ENCODE results near the gene SRD5A2. TPM values are rescaled to one million over a fixed set of nuclear protein-coding genes. Genes with fewer than 3 reads are reported as not detected.
"Not testable (repeated sequence)": the region's sequence is repeated elsewhere in the genome, so short reads cannot be mapped to it uniquely, and the experiment has no call there.

SRD5A2 gene
- total RNA-seq, 1 donor from 2014 or later = not detected

- DNase-seq (ENCODE audit: low read depth in 2 of 2) = no peak
These were observed 47.7 kb downstream of the SRD5A2 start for GRCh38 chr2:31533036-31533435.

GRCh38 chr2:31531101-31531500, 49.6 kb downstream of the SRD5A2 start:
- no peak for DNase-seq (ENCODE audit: low read depth in 2 of 2)

GRCh38 chr2:31529256-31529655, 51.5 kb downstream of the SRD5A2 start:
- no peak for DNase-seq (ENCODE audit: low read depth in 2 of 2)

- DNase-seq (ENCODE audit: low read depth in 2 of 2) = no peak
These were observed 51.9 kb downstream of the SRD5A2 start for GRCh38 chr2:31528823-31529222.

GRCh38 chr2:31526946-31527732, 53.6 kb downstream of the SRD5A2 start:
- DNase-seq (ENCODE audit: low read depth in 2 of 2) = no peak

GRCh38 chr2:31525876-31526275, 54.9 kb downstream of the SRD5A2 start:
- DNase-seq (ENCODE audit: low read depth in 2 of 2) = no peak

- DNase-seq (ENCODE audit: low read depth in 2 of 2) = no peak
These were observed 56.1 kb downstream of the SRD5A2 start for GRCh38 chr2:31524592-31524991.

- peak; percentile 54 to 56 for DNase-seq (ENCODE audit: low read depth in 2 of 2)
These were observed 56.8 kb downstream of the SRD5A2 start for GRCh38 chr2:31523871-31524492.

- DNase-seq (ENCODE audit: low read depth in 2 of 2) = no peak
These were observed 58.0 kb downstream of the SRD5A2 start for GRCh38 chr2:31522786-31523185.

- no peak for DNase-seq (ENCODE audit: low read depth in 2 of 2)
These were observed 63.1 kb downstream of the SRD5A2 start for GRCh38 chr2:31517442-31518203.

- no peak for DNase-seq (ENCODE audit: low read depth in 2 of 2)
These were observed 65.2 kb downstream of the SRD5A2 start for GRCh38 chr2:31515586-31515985.

GRCh38 chr2:31513553-31513952, 67.2 kb downstream of the SRD5A2 start:
- DNase-seq (ENCODE audit: low read depth in 2 of 2) = no peak

- no peak for DNase-seq (ENCODE audit: low read depth in 2 of 2)
These were observed 69.4 kb downstream of the SRD5A2 start for GRCh38 chr2:31511376-31511775.

GRCh38 chr2:31505111-31505510, 75.6 kb downstream of the SRD5A2 start:
- DNase-seq (ENCODE audit: low read depth in 2 of 2) = no peak

- DNase-seq (ENCODE audit: low read depth in 2 of 2) = no peak
These were observed 76.4 kb downstream of the SRD5A2 start for GRCh38 chr2:31504311-31504710.

GRCh38 chr2:31496451-31496874, 84.3 kb downstream of the SRD5A2 start:
- not testable (repeated sequence) for DNase-seq (ENCODE audit: low read depth in 2 of 2)

GRCh38 chr2:31489339-31489738, 91.4 kb downstream of the SRD5A2 start:
- not testable (repeated sequence) for DNase-seq (ENCODE audit: low read depth in 2 of 2)

GRCh38 chr2:31483246-31483645, 97.5 kb downstream of the SRD5A2 start:
- no peak for DNase-seq (ENCODE audit: low read depth in 2 of 2)

- DNase-seq (ENCODE audit: low read depth in 2 of 2) = no peak
These were observed 104.1 kb downstream of the SRD5A2 start for GRCh38 chr2:31476511-31477180.

GRCh38 chr2:31475692-31476091, 105.0 kb downstream of the SRD5A2 start:
- DNase-seq (ENCODE audit: low read depth in 2 of 2) = no peak

GRCh38 chr2:31474296-31474695, 106.4 kb downstream of the SRD5A2 start:
- no peak for DNase-seq (ENCODE audit: low read depth in 2 of 2)
